GM13977 (cell line): ENCODE results near the gene SESN3.

ENCODE experiments used
- DNase-seq: peaks from one replicate; pipeline ENCODE4 v3.0.0; 2012; ENCODE audit warnings: low spot score
- CTCF ChIP-seq: IDR thresholded peaks from 2 replicates; pipeline ENCODE4 v1.5.1; 2012; ENCODE audit warnings: mild to moderate bottlenecking, control low read depth; ENCODE audit not compliant: insufficient read depth; ENCODE audit errors: extremely low read depth, missing control alignments
- in situ Hi-C: fragments of 300-500 bp; cut with MboI; formaldehyde crosslinking; loops from one replicate; pipeline ENCODE4 v1.12.0; 2022; ENCODE audit warnings: low sequenced_read_pairs, low pct_unique_long_range_greater_than_20kb, mixed read lengths, inconsistent platforms; ENCODE audit not compliant: unreplicated experiment

Gene SESN3

GRCh38 chr11:95154514-95154913, 76.5 kb downstream of the SESN3 start:
- DNase-seq = peak; percentile 70
- peak; percentile 82 for TF ChIP-seq CTCF
- in situ Hi-C loops = loop anchor here (5.0 kb wide), 1 partner anchor 553 kb away; no protein-coding TSS in a partner anchor

GRCh38 chr11:95153857-95154246, 77.2 kb downstream of the SESN3 start:
- DNase-seq = no peak
- no peak for TF ChIP-seq CTCF
- in situ Hi-C loops = loop anchor here (5.0 kb wide), 1 partner anchor 553 kb away; no protein-coding TSS in a partner anchor

- in situ Hi-C loops = loop anchor here (5.0 kb wide), 1 partner anchor 554 kb away; no protein-coding TSS in a partner anchor
- no peak for TF ChIP-seq CTCF
- DNase-seq = peak; percentile 40
These were observed 77.8 kb downstream of the SESN3 start for GRCh38 chr11:95152876-95153856.

- TF ChIP-seq CTCF = peak; percentile 78
- peak; percentile 89 for DNase-seq
- in situ Hi-C loops = loop anchor here (5.0 kb wide), 1 partner anchor 556 kb away; no protein-coding TSS in a partner anchor
These were observed 79.9 kb downstream of the SESN3 start for GRCh38 chr11:95150956-95151684.

- in situ Hi-C loops = loop anchor here (5.0 to 25.0 kb wide), 2 partner anchors 538 to 557 kb away; no protein-coding TSS in a partner anchor
- no peak for DNase-seq
- TF ChIP-seq CTCF = no peak
These were observed 81.2 kb downstream of the SESN3 start for GRCh38 chr11:95149651-95150364.

GRCh38 chr11:95148938-95149337, 82.1 kb downstream of the SESN3 start:
- in situ Hi-C loops = loop anchor here (25.0 kb wide), 1 partner anchor 537 kb away; no protein-coding TSS in a partner anchor
- no peak for TF ChIP-seq CTCF
- DNase-seq = no peak
